K562 (cell line): ENCODE measurements around the gene POU3F3. TPM values are rescaled to one million over a fixed set of nuclear protein-coding genes. Genes with fewer than 3 reads are reported as not detected.

Experiments used
- ATAC-seq: fragments of 200-7000 bp; cut with Tn5 transposase; 3 replicates; pipeline ENCODE4 v1.9.1; 2020; ENCODE audit warnings: moderate library complexity
- BruUV-seq: library from RNA; stranded (reverse); fragments of 400-500 nt; replicated peaks from 2 replicates; lab custom pipeline; 2021; lab: Mats Ljungman, UMichigan
- CTCF ChIA-PET: fragments of 300-600 bp; formaldehyde crosslinking; extraction: SDS; loops from one replicate; lab custom pipeline; 2021; ENCODE audit warnings: low intra/inter-chr PET ratio; lab: Yijun Ruan, JAX
- POLR2A ChIA-PET: fragments of 300-600, 350-650 bp; sonication (Branson Sonifier 250); formaldehyde crosslinking; extraction: SDS; loops from one replicate; lab custom pipeline; 2021; ENCODE audit warnings: antibody characterized with exemption, inconsistent platforms; lab: Yijun Ruan, JAX
- DNase-seq, 4 experiments: peaks; one replicate each; pipeline versions ENCODE4 v3.0.0 to v3.0.0-alpha.2; 2011 to 2018; ENCODE audit warnings: low spot score in 3 of 4, mixed read lengths in 3 of 4; ENCODE audit errors: extremely low read depth in 1 of 4
- FAIRE-seq: peaks from 2 replicates; lab custom pipeline; 2011; peaks lifted over from hg19 to GRCh38; lab: Jason Lieb, UNC
- H2AFZ ChIP-seq: 2 replicates; pipeline ENCODE4 v1.6.0; 2011; ENCODE audit warnings: low read depth, low read length, control low read depth, inconsistent platforms
- H3K27ac ChIP-seq: fragments of 200-600 bp; 3 replicates; pipeline ENCODE4 v1.8.0; 2011; ENCODE audit warnings: low read depth, mild to moderate bottlenecking, control low read depth, inconsistent platforms, low read length, moderate library complexity, mixed read lengths; ENCODE audit errors: extremely low read depth
- H3K27me3 ChIP-seq, 2 experiments: fragments of 300-600 bp in 1 of 2; 2 replicates in 1 of 2; 3 replicates in 1 of 2; pipeline versions ENCODE4 v1.6.0 to v1.8.0; 2011; ENCODE audit warnings: inconsistent platforms in 2 of 2, low read length in 2 of 2, mild to moderate bottlenecking in 1 of 2, mixed read lengths in 1 of 2, moderate library complexity in 1 of 2; ENCODE audit not compliant: control insufficient read depth in 2 of 2, insufficient read depth in 2 of 2
- H3K36me3 ChIP-seq: fragments of 300-600 bp; 3 replicates; pipeline ENCODE4 v1.8.0; 2011; ENCODE audit warnings: mild to moderate bottlenecking, low read length, inconsistent platforms; ENCODE audit not compliant: control insufficient read depth, insufficient read depth
- H3K4me1 ChIP-seq, 2 experiments: fragments of 200-600 bp in 1 of 2; replicated peaks in 1 of 2; 2 replicates in 1 of 2; 3 replicates in 1 of 2; pipeline versions ENCODE4 v1.5.1 to v1.8.0; 2011; ENCODE audit warnings: inconsistent platforms in 2 of 2, low read length in 2 of 2, mild to moderate bottlenecking in 1 of 2, mixed read lengths in 1 of 2, moderate library complexity in 1 of 2; ENCODE audit not compliant: control insufficient read depth in 2 of 2, insufficient read depth in 2 of 2
- H3K4me2 ChIP-seq: 2 replicates; pipeline ENCODE4 v1.6.1; 2011; ENCODE audit warnings: low read length, control low read depth, inconsistent platforms, mixed read lengths; ENCODE audit not compliant: insufficient read depth
- H3K4me3 ChIP-seq: fragments of 200-600 bp; sonication (generic), shearing (Covaris generic); 2 replicates; pipeline ENCODE4 v1.5.1; 2016; ENCODE audit warnings: control low read depth, inconsistent platforms
- H3K79me2 ChIP-seq: fragments of 200-600 bp; 3 replicates; pipeline ENCODE4 v1.8.0; 2011; ENCODE audit warnings: low read length, inconsistent platforms; ENCODE audit not compliant: control insufficient read depth, insufficient read depth
- H3K9ac ChIP-seq, 2 experiments: 2 replicates each; pipeline versions ENCODE4 v1.6.0 to v1.6.1; 2011; ENCODE audit warnings: low read depth in 2 of 2, low read length in 2 of 2, control low read depth in 1 of 2, inconsistent platforms in 1 of 2, mild to moderate bottlenecking in 1 of 2, mixed read lengths in 1 of 2; ENCODE audit not compliant: insufficient read depth in 1 of 2
- H3K9me1 ChIP-seq: one replicate; pipeline ENCODE4 v1.6.0; 2011; ENCODE audit warnings: inconsistent platforms, mild to moderate bottlenecking, low read length, moderate library complexity; ENCODE audit not compliant: control insufficient read depth, insufficient read depth
- H3K9me3 ChIP-seq: replicated peaks from 2 replicates; pipeline ENCODE4 v1.5.1; 2011; ENCODE audit warnings: low read depth, low read length, inconsistent platforms; ENCODE audit not compliant: control insufficient read depth, insufficient read depth
- H4K20me1 ChIP-seq: replicated peaks from 2 replicates; pipeline ENCODE4 v1.6.1; 2011; ENCODE audit warnings: low read length, inconsistent platforms, mixed read lengths; ENCODE audit not compliant: control insufficient read depth, insufficient read depth
- EP300 ChIP-seq: IDR thresholded peaks from 2 replicates; pipeline ENCODE4 v1.6.1; 2012; ENCODE audit warnings: low read length, improper control_type of control experiment
- KAT8 ChIP-seq: fragments of 450-650 bp; IDR thresholded peaks from 2 replicates; pipeline ENCODE4 v1.6.1; 2016; ENCODE audit warnings: low read depth, mild to moderate bottlenecking
- NR2F6 ChIP-seq: fragments of 450-650 bp; formaldehyde crosslinking; IDR thresholded peaks from 2 replicates; pipeline ENCODE4 v1.4.0; 2020; ENCODE audit warnings: mild to moderate bottlenecking
- TBP ChIP-seq: optimal IDR thresholded peaks from 2 replicates; pipeline ENCODE3; 2011; ENCODE audit warnings: low read depth, low read length, improper control_type of control experiment
- ZNF79 ChIP-seq: fragments of 250-450 bp; sonication (Bioruptor Pico); IDR thresholded peaks from 2 replicates; pipeline ENCODE4 v1.4.0; 2020; ENCODE audit warnings: low read depth, mild to moderate bottlenecking, moderate library complexity
- WGBS: fragments of 100-300 bp; shearing (Covaris generic); methylation state at CpG from one replicate; pipeline ENCODE4 v1.1.6; 2016; ENCODE audit warnings: low coverage, mixed read lengths; ENCODE audit not compliant: insufficient coverage; ENCODE audit errors: missing lambda C conversion rate; 5-methylcytosine and 5-hydroxymethylcytosine counted together
- in situ Hi-C: fragments of 300-500 bp; cut with MboI; formaldehyde crosslinking; loops from 4 replicates; pipeline ENCODE4 v1.15.0; 2018; ENCODE audit warnings: inconsistent platforms, mixed read lengths
- intact Hi-C: fragments of 100-400 bp; cut with micrococcal nuclease; formaldehyde crosslinking; loops from 2 replicates; pipeline ENCODE4 v1.14.2; 2022
- polyA plus RNA-seq, 8 experiments: library from polyadenylated mRNA; depleted of rRNA in 4 of 8; stranded (reverse) in 5 of 8; unstranded in 3 of 8; fragments of >200 nt; fragmentation: Nextera tagmentation in 2 of 8; fragmentation: Illumina TruSeq in 1 of 8; extraction: Ambion mirVana in 2 of 8; extraction: Trizol in 1 of 8; gene quantifications; 2 replicates each; pipeline versions ENCODE4 v1.2.1 to v1.2.3, GENCODE V29; 2011 to 2014; ENCODE audit warnings: inconsistent platforms in 1 of 8, missing spikeins in 1 of 8
- total RNA-seq, 7 experiments: library from RNA; depleted of rRNA in 6 of 7; stranded (reverse); fragments of >200 nt in 6 of 7; fragmentation: Illumina TruSeq in 2 of 7; extraction: Trizol in 2 of 7; gene quantifications; 2 replicates each; pipeline versions ENCODE4 v1.2.1 to v1.2.3, GENCODE V29; 2011 to 2021; ENCODE audit warnings: low replicate concordance in 1 of 7
- TF ChIP-seq, protein P1 (sequence below): fragments of 250-450 bp; sonication (Bioruptor Pico); IDR thresholded peaks from 2 replicates; pipeline ENCODE4 v1.4.0; 2020
- TF ChIP-seq, protein P2 (sequence below): fragments of 250-450 bp; sonication (Bioruptor Pico); IDR thresholded peaks from 2 replicates; pipeline ENCODE4 v1.8.0; 2022; ENCODE audit warnings: moderate library complexity, mild to moderate bottlenecking, inconsistent platforms
- TF ChIP-seq, protein P3 (sequence below): fragments of 200-800 bp; sonication (Bioruptor generic); IDR thresholded peaks from 2 replicates; pipeline ENCODE4 v1.6.1; 2017; ENCODE audit warnings: missing genetic modification characterization, missing compliant biosample characterization

The POU3F3 gene
- total and polyA plus RNA-seq, 9 of the 15 experiments (the other 6 are each of a cell fraction or from before 2014, with no cell fraction given) = not detected

DNA sequence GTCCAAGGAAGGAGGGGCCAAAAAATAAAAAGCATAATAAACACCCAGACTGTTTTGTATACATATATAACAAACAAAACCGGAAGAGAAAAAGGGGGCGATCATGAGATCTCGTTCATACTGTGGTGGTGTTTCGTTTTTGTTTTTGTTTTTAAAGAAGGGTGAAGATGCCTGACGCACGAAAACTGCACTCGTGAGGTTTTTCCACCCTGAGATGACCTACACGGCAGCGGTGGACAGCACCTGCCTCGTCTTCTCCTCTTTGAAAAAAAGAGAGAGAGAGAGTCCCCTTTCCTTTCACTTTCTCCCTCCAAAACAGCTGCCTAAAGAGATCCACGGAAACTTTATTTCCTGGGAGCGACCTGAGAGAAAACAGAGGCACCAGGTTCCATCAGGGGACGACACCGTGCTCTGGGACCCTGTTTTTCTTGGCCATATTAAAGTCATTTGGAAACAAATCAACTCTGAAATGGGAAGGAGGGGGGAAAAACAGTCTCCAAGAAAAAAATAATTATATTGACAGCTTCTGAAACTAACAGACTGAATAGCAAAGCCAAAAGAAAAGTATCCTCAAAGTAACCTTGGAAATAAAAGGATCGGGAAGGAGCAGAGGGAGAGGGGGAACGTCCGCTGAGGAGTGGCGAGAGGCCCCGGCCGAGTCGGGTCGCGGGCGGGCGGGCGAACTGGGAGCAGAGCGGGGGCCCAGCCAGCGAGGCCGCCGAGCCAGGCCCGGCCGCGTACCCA is 3.5 kb downstream of the POU3F3 start:
- Histone ChIP-seq H3K4me2 (no peak overlapping the region), H3K9me1 (no peaks in the 10 kb centered on the region), H3K36me3 (no peaks in the 10 kb centered on the region)
- TF ChIP-seq, protein P1, sequence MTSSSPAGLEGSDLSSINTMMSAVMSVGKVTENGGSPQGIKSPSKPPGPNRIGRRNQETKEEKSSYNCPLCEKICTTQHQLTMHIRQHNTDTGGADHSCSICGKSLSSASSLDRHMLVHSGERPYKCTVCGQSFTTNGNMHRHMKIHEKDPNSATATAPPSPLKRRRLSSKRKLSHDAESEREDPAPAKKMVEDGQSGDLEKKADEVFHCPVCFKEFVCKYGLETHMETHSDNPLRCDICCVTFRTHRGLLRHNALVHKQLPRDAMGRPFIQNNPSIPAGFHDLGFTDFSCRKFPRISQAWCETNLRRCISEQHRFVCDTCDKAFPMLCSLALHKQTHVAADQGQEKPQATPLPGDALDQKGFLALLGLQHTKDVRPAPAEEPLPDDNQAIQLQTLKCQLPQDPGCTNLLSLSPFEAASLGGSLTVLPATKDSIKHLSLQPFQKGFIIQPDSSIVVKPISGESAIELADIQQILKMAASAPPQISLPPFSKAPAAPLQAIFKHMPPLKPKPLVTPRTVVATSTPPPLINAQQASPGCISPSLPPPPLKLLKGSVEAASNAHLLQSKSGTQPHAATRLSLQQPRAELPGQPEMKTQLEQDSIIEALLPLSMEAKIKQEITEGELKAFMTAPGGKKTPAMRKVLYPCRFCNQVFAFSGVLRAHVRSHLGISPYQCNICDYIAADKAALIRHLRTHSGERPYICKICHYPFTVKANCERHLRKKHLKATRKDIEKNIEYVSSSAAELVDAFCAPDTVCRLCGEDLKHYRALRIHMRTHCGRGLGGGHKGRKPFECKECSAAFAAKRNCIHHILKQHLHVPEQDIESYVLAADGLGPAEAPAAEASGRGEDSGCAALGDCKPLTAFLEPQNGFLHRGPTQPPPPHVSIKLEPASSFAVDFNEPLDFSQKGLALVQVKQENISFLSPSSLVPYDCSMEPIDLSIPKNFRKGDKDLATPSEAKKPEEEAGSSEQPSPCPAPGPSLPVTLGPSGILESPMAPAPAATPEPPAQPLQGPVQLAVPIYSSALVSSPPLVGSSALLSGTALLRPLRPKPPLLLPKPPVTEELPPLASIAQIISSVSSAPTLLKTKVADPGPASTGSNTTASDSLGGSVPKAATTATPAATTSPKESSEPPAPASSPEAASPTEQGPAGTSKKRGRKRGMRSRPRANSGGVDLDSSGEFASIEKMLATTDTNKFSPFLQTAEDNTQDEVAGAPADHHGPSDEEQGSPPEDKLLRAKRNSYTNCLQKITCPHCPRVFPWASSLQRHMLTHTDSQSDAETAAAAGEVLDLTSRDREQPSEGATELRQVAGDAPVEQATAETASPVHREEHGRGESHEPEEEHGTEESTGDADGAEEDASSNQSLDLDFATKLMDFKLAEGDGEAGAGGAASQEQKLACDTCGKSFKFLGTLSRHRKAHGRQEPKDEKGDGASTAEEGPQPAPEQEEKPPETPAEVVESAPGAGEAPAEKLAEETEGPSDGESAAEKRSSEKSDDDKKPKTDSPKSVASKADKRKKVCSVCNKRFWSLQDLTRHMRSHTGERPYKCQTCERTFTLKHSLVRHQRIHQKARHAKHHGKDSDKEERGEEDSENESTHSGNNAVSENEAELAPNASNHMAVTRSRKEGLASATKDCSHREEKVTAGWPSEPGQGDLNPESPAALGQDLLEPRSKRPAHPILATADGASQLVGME (CRISPR knock-in tag) = no peak
- TF ChIP-seq TBP (no peak), KAT8 (no peak), EP300 (no peak), ZNF79 (no peak), NR2F6 (no peak)
- TF ChIP-seq, protein P2, sequence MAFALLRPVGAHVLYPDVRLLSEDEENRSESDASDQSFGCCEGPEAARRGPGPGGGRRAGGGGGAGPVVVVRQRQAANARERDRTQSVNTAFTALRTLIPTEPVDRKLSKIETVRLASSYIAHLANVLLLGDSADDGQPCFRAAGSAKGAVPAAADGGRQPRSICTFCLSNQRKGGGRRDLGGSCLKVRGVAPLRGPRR (CRISPR knock-in tag) = no peak
- TF ChIP-seq, protein P3, sequence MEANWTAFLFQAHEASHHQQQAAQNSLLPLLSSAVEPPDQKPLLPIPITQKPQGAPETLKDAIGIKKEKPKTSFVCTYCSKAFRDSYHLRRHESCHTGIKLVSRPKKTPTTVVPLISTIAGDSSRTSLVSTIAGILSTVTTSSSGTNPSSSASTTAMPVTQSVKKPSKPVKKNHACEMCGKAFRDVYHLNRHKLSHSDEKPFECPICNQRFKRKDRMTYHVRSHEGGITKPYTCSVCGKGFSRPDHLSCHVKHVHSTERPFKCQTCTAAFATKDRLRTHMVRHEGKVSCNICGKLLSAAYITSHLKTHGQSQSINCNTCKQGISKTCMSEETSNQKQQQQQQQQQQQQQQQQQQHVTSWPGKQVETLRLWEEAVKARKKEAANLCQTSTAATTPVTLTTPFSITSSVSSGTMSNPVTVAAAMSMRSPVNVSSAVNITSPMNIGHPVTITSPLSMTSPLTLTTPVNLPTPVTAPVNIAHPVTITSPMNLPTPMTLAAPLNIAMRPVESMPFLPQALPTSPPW (CRISPR knock-in tag) = no peak
- TF ChIP-seq, all 486 proteins: peak for 0
- Histone ChIP-seq H2AFZ (no peak overlapping the region), H3K27ac (no peak overlapping the region), H3K4me3 (no peak overlapping the region), H3K4me1 (peaks cover 0 to 9% of the 10 kb centered on the region in 2 experiments; a peak in 2 of 5 replicates), H3K79me2 (no peaks in the 10 kb centered on the region), H3K27me3 (peaks cover 0 to 11% of the 10 kb centered on the region in 2 experiments; a peak in 3 of 5 replicates), H4K20me1 (no peaks in the 10 kb centered on the region), H3K9ac (no peak overlapping the region), H3K9me3 (no peaks in the 10 kb centered on the region)
- POLR2A ChIA-PET = no interaction called here
- intact Hi-C loops = no loop called here
- no peak for FAIRE-seq
- BruUV-seq = no TSS peak
- DNase-seq = no peak
- in situ Hi-C loops = no loop called here
- no peak for ATAC-seq
- CTCF ChIA-PET = no interaction called here
- WGBS = 4% methylated on average over 25 of the region's 33 CpGs
